Measurements from ENCODE around the gene NISCH.

- TF ChIP-seq CTCF (IDR thresholded peaks at IDR 0.05) (no peak), POLR2AphosphoS5 (IDR thresholded peaks at IDR 0.05) (no peak), POLR2A (IDR thresholded peaks at IDR 0.05) (no peak), EP300 (IDR thresholded peaks at IDR 0.05) (no peak)
Measured at GRCh38 chr3:52439426-52440248, 15.8 kb upstream of the NISCH start.

Data from suprapubic skin (tissue), 4 donors.